Bronchial epithelial cell (primary cell): ENCODE data around the gene UTP25. TPM values are rescaled to one million over a fixed set of nuclear protein-coding genes. Genes with fewer than 3 reads are reported as not detected.

Experiments used
- DNase-seq: peaks from one replicate; pipeline ENCODE4 v3.0.0-alpha.2; 2010; ENCODE audit warnings: low read depth
- FAIRE-seq: peaks from 2 replicates; lab custom pipeline; 2011; peaks lifted over from hg19 to GRCh38; lab: Jason Lieb, UNC
- H3K27me3 ChIP-seq: 2 replicates; pipeline ENCODE4 v1.5.1; 2011; ENCODE audit warnings: low read length; ENCODE audit not compliant: control insufficient read depth, insufficient read depth
- H3K36me3 ChIP-seq: 2 replicates; pipeline ENCODE4 v1.5.1; 2011; ENCODE audit warnings: low read length; ENCODE audit not compliant: control insufficient read depth, insufficient read depth
- H3K4me3 ChIP-seq: 2 replicates; pipeline ENCODE4 v1.5.1; 2011; ENCODE audit warnings: mild to moderate bottlenecking, low read depth, low read length, control low read depth
- total RNA-seq: library from RNA; depleted of rRNA; stranded (reverse); fragments of >200 nt; gene quantifications from 2 replicates; pipeline ENCODE4 v1.2.1, GENCODE V29; 2014
- TF ChIP-seq, protein P1 (sequence below): IDR thresholded peaks from 2 replicates; pipeline ENCODE4 v1.5.1; 2011; ENCODE audit warnings: mild to moderate bottlenecking, moderate library complexity, low read length, control low read depth, inconsistent platforms; ENCODE audit not compliant: insufficient read depth, severe bottlenecking

UTP25 gene
- total RNA-seq, 1 donor from 2014 or later: 6.3 TPM

DNA sequence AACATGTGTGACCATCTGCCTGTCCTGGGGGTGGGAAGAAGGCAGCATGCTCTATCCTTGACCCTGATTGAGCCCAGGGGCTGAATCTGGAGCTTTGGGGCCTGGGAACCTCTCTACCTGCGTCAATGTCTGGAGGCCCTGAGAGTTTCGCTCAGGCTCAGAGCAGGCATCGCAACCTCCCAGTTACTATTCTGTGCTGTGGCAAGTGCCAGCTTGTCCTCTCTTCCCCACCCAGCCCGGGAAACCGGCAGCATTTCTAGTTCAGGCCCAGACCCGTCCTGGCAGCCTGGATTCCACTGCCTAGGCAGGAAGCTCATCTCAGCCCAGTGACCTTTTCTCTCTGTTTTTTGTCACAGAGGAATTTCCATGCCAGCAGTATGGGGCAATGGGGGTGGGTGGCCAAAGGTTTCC lies 11.8 kb upstream of the UTP25 start:
- DNase-seq (peak; percentile 99), FAIRE-seq (peak; percentile 99)
- Histone ChIP-seq H3K27me3 (no peaks in the 10 kb centered on the region), H3K4me3 (no peak overlapping the region), H3K36me3 (no peaks in the 10 kb centered on the region)
- TF ChIP-seq, protein P1, sequence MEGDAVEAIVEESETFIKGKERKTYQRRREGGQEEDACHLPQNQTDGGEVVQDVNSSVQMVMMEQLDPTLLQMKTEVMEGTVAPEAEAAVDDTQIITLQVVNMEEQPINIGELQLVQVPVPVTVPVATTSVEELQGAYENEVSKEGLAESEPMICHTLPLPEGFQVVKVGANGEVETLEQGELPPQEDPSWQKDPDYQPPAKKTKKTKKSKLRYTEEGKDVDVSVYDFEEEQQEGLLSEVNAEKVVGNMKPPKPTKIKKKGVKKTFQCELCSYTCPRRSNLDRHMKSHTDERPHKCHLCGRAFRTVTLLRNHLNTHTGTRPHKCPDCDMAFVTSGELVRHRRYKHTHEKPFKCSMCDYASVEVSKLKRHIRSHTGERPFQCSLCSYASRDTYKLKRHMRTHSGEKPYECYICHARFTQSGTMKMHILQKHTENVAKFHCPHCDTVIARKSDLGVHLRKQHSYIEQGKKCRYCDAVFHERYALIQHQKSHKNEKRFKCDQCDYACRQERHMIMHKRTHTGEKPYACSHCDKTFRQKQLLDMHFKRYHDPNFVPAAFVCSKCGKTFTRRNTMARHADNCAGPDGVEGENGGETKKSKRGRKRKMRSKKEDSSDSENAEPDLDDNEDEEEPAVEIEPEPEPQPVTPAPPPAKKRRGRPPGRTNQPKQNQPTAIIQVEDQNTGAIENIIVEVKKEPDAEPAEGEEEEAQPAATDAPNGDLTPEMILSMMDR: no peak

DNA sequence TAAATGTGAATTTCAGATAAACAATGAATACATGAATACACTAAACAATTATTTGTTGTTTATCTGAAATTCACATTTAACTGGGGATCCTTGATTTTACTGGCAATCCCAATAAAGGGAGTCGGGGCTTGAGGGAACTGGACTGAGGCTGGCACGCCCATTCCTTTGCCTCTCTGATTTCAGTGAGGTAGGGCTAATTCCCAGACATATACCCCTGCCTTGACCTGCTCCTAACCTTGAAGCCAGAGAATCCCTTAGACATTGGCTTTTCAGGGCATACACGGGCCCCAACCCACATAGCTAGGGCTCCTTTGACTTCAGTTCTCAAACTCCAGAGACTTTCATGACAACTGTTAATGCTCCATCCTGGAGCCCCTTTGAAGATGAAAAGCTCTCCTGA lies 10.8 kb upstream of the UTP25 start:
- no peaks in the 10 kb centered on the region for H3K27me3 ChIP-seq
- no peaks in the 10 kb centered on the region for H3K36me3 ChIP-seq
- no peak overlapping the region for H3K4me3 ChIP-seq
- TF ChIP-seq, protein P1: no peak
- DNase-seq (peak; percentile 30), FAIRE-seq (no peak)

DNA sequence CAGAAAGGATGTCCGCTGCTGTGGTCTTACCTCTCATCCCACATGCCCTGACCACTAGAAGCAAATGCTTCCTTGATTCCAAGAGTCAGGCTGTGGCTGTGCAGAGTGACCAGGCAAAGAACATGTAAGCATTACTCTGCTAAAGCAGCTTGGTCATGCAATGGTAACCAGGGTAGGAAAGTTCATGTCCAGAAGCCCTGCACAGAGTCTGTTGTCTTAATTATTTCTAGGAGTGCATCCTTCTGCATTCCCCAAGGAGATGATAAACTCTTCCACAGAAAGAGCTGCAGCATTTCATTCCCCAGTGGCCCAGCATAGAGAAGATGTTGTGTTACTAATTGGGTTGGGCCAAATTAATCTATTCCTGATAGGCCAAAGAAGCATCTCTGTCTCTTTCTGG lies 10.1 kb upstream of the UTP25 start:
- Histone ChIP-seq H3K36me3 (no peaks in the 10 kb centered on the region), H3K4me3 (no peak overlapping the region), H3K27me3 (no peaks in the 10 kb centered on the region)
- TF ChIP-seq, protein P1: no peak
- FAIRE-seq (no peak), DNase-seq (no peak)

DNA sequence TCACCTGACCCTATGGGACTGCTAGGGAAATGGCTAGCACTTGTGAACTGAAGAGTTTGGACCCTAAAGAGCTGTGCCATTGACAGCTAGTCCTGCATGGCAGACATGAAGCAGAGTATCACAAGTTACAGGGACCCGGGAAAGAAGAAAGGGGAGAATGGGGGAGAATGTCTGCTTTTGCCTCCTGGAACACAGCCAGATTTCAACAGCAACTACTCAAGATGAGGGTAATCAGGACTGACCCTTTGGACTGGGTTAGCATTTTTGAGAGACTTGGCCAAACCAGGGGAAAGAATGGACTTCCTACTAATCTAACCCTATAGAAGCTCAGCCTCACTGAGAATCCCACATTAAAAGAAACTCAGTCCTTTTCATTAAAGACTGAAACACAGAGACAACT lies 8.7 kb upstream of the UTP25 start:
- no peak overlapping the region for H3K4me3 ChIP-seq
- no peaks in the 10 kb centered on the region for H3K27me3 ChIP-seq
- H3K36me3 ChIP-seq: no peaks in the 10 kb centered on the region
- DNase-seq (no peak), FAIRE-seq (no peak)
- TF ChIP-seq, protein P1: no peak

DNA sequence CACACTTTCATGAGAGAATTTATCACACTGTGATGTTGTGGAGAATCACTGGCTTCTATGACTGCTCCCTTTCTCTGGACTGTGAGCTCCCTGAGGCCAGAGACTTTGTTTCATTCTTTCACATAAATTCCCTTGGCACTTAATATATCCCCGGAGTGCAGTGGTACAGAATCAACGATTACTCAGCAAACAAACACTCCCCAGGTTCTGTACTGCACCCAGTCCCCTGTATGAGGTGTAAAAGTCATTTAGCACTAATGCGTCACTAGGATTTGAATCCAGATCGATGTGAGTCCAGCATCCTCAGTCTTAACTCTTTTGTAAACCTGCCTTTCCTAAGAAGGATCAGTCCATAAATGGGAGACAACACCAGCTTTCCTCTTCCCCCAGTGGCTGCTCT lies 6.8 kb upstream of the UTP25 start:
- TF ChIP-seq, protein P1: no peak
- H3K36me3 ChIP-seq: no peaks in the 10 kb centered on the region
- H3K27me3 ChIP-seq: no peaks in the 10 kb centered on the region
- no peak overlapping the region for H3K4me3 ChIP-seq
- no peak for FAIRE-seq
- DNase-seq: peak; percentile 58

DNA sequence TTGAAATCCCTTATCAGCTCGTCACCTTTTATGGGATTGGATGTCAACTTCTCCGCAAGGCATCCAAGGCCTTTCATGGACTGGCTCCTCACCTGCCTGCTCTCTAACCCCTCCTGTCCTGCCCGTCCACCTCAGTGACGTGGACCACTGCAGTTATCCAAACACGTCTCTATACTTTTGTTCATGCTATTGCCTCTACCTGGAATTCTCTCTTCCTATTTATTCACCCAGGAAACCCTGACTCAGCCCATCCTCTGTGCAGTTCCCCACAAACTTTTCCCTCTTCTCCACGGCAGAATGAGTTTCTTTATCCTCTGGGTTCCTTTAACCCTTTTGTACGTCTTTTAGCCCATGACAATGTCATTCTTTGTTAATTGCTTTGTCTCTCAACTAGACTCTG lies 5.1 kb upstream of the UTP25 start:
- FAIRE-seq: no peak
- TF ChIP-seq, protein P1: no peak
- Histone ChIP-seq H3K36me3 (no peaks in the 10 kb centered on the region), H3K27me3 (no peaks in the 10 kb centered on the region), H3K4me3 (no peak overlapping the region)
- peak; percentile 85 for DNase-seq
